Parathyroid adenoma (tissue), 2 donors: Measurements from ENCODE around the gene ZIC5.

Source experiments
- H2AFZ ChIP-seq: fragments of 300-600 bp; sonication (generic); one replicate; pipeline ENCODE4 v1.7.0; 2017; ENCODE audit warnings: antibody characterized with exemption, mild to moderate bottlenecking
- H3K27ac ChIP-seq: fragments of 300-600 bp; sonication (generic); one replicate; pipeline ENCODE4 v1.7.0; 2017
- H3K27me3 ChIP-seq: fragments of 300-600 bp; sonication (generic); one replicate; pipeline ENCODE4 v1.7.0; 2017; ENCODE audit warnings: low read length; ENCODE audit not compliant: control insufficient read depth, insufficient read depth
- H3K36me3 ChIP-seq: fragments of 300-600 bp; sonication (generic); one replicate; pipeline ENCODE4 v1.7.0; 2017; ENCODE audit warnings: low read length; ENCODE audit not compliant: control insufficient read depth, insufficient read depth
- H3K4me1 ChIP-seq: fragments of 300-600 bp; sonication (generic); one replicate; pipeline ENCODE4 v1.7.0; 2017; ENCODE audit warnings: control low read depth
- H3K4me2 ChIP-seq: fragments of 300-600 bp; sonication (generic); one replicate; pipeline ENCODE4 v1.7.0; 2017; ENCODE audit warnings: low read length
- H3K4me3 ChIP-seq: fragments of 300-600 bp; sonication (generic); one replicate; pipeline ENCODE4 v1.7.0; 2017; ENCODE audit warnings: low read depth, low read length
- H3K79me2 ChIP-seq: fragments of 300-600 bp; sonication (generic); one replicate; pipeline ENCODE4 v1.7.0; 2017; ENCODE audit warnings: control low read depth
- H3K9ac ChIP-seq: fragments of 300-600 bp; sonication (generic); one replicate; pipeline ENCODE4 v1.7.0; 2017; ENCODE audit warnings: mild to moderate bottlenecking
- H3K9me3 ChIP-seq: fragments of 300-600 bp; sonication (generic); one replicate; pipeline ENCODE4 v1.7.0; 2017; ENCODE audit warnings: low read length; ENCODE audit not compliant: control insufficient read depth
- TF ChIP-seq, protein P1 (sequence below): fragments of 300-600 bp; sonication (generic); IDR thresholded peaks from one replicate; pipeline ENCODE4 v1.7.0; 2017; ENCODE audit warnings: antibody characterized with exemption, mild to moderate bottlenecking
- donor health status: primary hyperparathyroidism.

ZIC5 gene

DNA sequence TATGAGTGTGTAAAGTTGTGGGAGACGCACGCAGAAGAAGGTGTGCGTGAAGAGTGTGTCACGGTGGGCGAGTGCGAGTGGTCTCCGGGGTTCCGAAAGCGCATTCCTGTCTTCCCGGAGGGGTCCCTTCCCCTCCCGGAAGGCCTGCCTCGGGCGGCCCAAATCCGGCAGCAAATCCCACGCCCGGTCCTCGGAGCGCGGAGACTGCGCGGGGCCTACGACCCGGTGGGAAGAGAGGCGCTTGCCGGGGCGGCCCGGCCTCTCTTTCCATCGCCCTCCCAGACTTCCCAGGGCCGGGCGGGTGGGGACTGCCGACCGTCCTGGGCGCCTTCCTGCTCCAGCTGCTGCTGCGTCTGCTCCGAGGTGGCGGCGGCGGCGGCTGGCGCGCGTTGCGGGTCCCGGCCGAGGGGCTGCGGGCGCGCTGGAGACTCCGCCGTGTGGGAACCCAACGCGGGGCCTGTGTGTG, 2.1 kb downstream of the ZIC5 start:
- H3K36me3 ChIP-seq, result no peaks in the 10 kb centered on the region
- H3K27ac ChIP-seq, result no peak overlapping the region
- TF ChIP-seq, protein P1, sequence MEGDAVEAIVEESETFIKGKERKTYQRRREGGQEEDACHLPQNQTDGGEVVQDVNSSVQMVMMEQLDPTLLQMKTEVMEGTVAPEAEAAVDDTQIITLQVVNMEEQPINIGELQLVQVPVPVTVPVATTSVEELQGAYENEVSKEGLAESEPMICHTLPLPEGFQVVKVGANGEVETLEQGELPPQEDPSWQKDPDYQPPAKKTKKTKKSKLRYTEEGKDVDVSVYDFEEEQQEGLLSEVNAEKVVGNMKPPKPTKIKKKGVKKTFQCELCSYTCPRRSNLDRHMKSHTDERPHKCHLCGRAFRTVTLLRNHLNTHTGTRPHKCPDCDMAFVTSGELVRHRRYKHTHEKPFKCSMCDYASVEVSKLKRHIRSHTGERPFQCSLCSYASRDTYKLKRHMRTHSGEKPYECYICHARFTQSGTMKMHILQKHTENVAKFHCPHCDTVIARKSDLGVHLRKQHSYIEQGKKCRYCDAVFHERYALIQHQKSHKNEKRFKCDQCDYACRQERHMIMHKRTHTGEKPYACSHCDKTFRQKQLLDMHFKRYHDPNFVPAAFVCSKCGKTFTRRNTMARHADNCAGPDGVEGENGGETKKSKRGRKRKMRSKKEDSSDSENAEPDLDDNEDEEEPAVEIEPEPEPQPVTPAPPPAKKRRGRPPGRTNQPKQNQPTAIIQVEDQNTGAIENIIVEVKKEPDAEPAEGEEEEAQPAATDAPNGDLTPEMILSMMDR, result no peak
- H3K27me3 ChIP-seq, result peaks cover 39% of the 10 kb centered on the region
- peak overlapping the region; percentile 34 for H3K4me2 ChIP-seq
- H3K9ac ChIP-seq, result no peak overlapping the region
- H3K79me2 ChIP-seq, result no peaks in the 10 kb centered on the region
- no peaks in the 10 kb centered on the region for H3K4me1 ChIP-seq
- no peak overlapping the region for H2AFZ ChIP-seq
- H3K4me3 ChIP-seq, result no peak overlapping the region
- H3K9me3 ChIP-seq, result no peaks in the 10 kb centered on the region

DNA sequence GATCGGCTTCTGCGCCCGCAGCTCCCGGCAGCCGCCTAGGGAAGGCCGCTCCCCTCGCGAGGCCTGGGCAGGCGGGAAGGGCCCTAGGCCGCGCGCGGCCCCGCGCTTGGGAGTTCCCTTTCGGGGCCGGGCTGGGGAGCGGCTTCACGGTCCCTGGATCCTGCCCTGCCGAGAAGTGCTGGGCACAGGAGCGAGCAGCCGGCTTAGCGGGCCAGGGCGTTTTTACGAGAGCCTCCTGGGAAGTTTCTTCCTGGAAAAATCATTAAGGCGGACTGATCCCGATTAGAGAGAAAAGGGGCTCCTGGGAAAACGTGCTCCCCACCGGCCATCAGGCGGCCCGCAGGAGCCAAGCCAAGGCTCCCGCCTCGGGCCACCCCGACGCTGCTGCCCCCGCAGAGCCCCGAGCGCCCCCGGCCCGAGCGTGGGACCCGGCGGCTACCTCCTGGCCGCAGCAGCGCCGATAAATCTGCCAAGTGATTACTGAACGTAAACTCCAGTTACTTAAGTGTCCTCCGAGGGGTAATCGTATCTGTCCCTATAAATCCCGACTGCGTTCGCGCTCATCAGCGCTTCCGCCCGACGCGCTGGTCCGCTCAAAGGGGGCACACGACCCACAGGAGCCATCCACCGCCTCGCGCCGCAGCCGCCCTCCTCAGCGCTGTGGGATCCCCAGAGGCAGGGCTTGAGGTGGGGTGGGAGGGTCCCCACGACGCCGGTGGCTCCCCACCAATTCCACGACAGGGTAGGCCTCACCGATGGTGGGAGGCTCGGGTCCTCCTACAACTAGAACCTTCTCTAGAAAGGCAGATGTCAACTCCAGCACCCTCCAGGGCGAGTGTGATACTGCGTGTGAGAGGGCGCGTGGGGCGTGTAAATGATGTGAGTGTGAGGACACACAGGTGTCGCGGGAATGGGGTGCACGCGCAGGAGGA, 2.8 kb downstream of the ZIC5 start:
- Histone ChIP-seq H3K27me3 (peaks cover 36% of the 10 kb centered on the region), H3K4me1 (no peaks in the 10 kb centered on the region), H3K4me2 (no peak overlapping the region), H3K9ac (no peak overlapping the region), H3K36me3 (no peaks in the 10 kb centered on the region), H2AFZ (no peak overlapping the region), H3K4me3 (no peak overlapping the region), H3K27ac (no peak overlapping the region), H3K79me2 (no peaks in the 10 kb centered on the region), H3K9me3 (no peaks in the 10 kb centered on the region)
- TF ChIP-seq, protein P1, result no peak

DNA sequence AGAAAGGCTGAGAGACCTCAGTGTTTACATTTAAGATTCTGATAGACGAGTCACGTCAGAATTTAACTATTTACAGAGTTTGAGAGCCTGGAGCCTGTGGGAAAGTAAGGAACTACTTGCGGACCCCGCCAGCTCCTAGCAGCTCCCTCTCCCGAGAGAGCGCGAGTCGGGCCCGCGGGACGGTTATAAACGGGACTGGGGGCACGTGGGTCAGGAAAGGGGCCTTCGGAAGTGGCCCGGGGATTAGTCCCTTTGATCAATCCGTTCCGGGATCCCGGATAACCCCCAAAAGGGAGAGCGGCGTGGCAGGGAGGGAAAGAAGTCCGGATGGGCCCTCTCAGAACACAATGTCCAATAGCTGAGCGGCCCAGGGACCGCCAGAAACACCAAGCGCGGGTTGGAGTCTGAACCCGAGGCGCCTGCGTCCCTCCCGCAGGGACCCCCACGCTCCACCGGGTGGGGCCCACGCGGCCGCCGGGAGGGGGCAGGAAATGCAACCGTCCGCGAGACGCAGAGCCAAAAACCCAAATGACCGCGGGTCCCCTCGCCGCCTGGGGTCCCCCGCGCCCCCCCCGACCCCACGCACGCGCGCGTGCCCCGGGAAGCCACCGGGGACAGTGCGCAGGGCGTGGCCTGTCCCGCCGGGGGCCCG, 3.6 kb downstream of the ZIC5 start:
- H3K4me1 ChIP-seq, result no peaks in the 10 kb centered on the region
- H3K4me2 ChIP-seq, result no peak overlapping the region
- no peaks in the 10 kb centered on the region for H3K9me3 ChIP-seq
- no peak overlapping the region for H3K4me3 ChIP-seq
- H3K27ac ChIP-seq, result no peak overlapping the region
- H3K36me3 ChIP-seq, result no peaks in the 10 kb centered on the region
- no peaks in the 10 kb centered on the region for H3K79me2 ChIP-seq
- no peak overlapping the region for H2AFZ ChIP-seq
- H3K9ac ChIP-seq, result no peak overlapping the region
- TF ChIP-seq, protein P1, result no peak
- peaks cover 36% of the 10 kb centered on the region for H3K27me3 ChIP-seq

DNA sequence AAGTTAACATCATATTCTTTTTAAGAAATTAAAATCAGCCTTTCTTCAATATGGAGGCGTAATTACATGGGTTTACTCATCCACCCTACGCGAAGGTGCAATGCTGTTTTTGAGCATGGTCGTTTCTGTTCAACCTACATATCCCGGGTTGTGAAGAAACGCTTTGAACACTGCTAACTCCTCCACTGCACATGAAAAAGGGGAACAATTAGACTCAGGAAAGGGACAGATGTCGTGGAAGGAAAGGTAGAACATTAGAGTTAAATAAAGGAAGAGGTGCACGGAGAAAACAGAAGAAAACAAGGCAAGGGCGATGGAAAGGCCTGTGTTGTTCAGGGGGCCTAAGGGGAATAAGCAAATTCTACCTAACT, 4.1 kb downstream of the ZIC5 start:
- TF ChIP-seq, protein P1, result no peak
- H3K4me3 ChIP-seq, result no peak overlapping the region
- no peaks in the 10 kb centered on the region for H3K9me3 ChIP-seq
- no peaks in the 10 kb centered on the region for H3K4me1 ChIP-seq
- H3K27ac ChIP-seq, result no peak overlapping the region
- no peak overlapping the region for H2AFZ ChIP-seq
- H3K79me2 ChIP-seq, result no peaks in the 10 kb centered on the region
- H3K27me3 ChIP-seq, result peaks cover 34% of the 10 kb centered on the region
- H3K9ac ChIP-seq, result no peak overlapping the region
- H3K36me3 ChIP-seq, result no peaks in the 10 kb centered on the region
- no peak overlapping the region for H3K4me2 ChIP-seq
